ENCODE data around the gene HOXC9.

The HOXC9 gene

DNA sequence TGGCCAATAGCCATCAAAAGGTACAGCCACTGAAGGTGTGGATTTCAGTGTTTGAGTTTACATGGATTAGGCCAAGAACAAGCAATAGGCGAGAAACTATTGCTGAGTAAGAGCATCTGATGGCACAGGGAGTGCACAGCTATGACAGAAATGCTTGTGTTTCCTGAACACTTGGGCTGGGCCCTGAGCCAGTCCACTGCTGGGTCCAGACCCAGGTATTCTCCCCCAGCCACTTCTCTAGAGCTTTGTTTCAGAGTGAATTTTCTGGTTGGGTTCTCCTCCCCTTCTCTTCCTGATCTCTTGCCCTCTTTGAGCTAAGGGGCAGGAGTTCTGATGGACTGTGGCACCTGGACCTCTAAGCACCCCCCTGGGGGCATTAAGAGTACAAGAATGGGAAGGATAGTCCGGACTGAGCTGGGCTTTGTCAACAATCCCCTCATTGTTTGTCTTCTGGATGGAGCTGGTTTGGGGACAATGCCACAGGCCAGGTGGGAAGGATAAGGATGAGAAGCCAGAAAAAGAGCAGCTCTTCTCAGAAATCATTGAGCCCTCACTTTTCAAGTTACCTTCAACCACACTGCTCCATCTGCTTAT lies 41.2 kb downstream of the HOXC9 start:
- TF ChIP-seq REST (IDR thresholded peaks at IDR 0.05; ENCODE audit: insufficient read depth in 1 of 2, low read depth in 2 of 2, low read length in 2 of 2): no peak
- TF ChIP-seq POLR2AphosphoS5 (IDR thresholded peaks at IDR 0.05; ENCODE audit: low read depth, low read length): no peak
- no peak for TF ChIP-seq TAF1 (IDR thresholded peaks at IDR 0.05; ENCODE audit: borderline replicate concordance, insufficient read depth, low read length)

DNA sequence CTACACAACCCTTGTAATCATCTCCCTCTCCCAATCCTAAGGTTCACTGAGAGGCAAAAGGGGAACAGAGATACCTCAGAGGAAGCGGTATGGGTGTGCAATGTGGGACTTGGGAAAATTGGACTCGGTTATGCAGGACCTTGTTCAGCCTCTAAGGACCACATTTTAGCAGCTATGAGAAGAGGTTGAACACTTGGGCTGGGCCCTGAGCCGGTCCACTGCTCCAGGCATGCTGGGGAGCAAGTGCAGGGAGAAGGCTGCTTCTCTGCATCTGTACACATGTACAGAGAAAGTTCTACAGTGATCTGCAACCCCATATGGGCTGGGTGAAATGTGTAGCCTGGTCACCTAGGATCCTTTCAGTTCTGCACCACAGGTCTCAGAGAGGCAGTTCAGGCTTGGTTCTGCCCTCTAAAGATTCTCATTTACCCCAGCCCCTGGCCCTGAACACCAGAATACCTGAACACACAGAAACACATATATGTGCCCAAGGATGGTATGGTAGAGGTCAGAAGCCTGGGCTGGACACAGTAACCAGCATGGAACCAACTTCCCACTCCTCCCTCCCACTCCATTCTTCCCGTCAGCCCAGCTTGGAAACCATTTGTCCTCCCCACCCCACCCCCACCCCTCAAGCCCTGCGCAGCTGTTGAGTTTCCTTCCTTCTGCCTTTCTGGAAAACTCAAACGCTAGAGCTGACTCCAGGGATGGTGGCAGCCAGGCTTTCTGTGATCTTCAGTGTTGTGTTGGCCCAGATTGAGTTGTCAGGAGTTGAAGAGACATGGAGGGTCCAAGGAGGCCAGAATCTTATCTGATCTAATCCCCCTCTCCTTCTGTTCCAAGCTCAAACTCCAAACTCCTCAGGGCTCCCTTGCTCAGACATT lies 43.3 kb downstream of the HOXC9 start:
- TF ChIP-seq TAF1 (IDR thresholded peaks at IDR 0.05; ENCODE audit: borderline replicate concordance, insufficient read depth, low read length) (no peak), REST (IDR thresholded peaks at IDR 0.05; ENCODE audit: insufficient read depth in 1 of 2, low read depth in 2 of 2, low read length in 2 of 2) (no peak), POLR2AphosphoS5 (IDR thresholded peaks at IDR 0.05; ENCODE audit: low read depth, low read length) (no peak), SIN3A (IDR thresholded peaks at IDR 0.05; ENCODE audit: borderline replicate concordance, insufficient read depth, low read length) (no peak), FOXP2 (optimal IDR thresholded peaks at IDR 0.05; ENCODE audit: borderline replicate concordance, extremely low read depth, extremely low read length, insufficient read depth) (no peak)

DNA sequence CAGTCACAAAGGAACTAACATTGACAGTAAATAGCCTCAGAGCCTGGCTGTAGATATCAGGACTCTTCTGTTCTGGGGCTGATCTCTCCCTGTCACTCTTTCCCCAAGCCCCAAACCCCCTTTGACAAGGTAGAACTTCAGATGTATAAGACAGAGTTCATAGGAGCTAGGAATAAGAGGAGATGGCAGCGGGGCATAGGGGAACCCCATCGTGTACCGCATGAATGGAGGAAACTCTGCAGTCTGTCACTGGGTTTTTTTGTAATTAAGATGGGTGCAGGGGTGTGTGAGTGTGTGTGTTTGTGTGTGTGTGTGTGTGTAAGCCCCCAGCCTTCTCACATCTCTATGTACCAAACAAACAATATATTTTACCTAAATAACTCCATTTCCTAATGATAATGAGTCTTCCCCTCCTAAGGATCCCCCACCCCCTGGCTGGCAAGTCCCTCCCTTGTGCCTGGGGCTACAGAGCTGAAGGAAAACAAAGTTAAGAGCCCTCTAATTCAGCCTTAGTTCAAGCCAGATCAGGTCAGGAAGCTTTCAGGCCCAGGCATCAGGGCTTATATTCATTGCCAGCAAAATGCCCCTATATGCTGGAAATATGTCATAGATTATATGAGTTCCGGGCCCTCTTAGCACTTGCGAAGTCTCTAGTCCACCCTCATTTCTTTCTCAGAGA lies 44.6 kb downstream of the HOXC9 start:
- TF ChIP-seq TAF1 (IDR thresholded peaks at IDR 0.05; ENCODE audit: borderline replicate concordance, insufficient read depth, low read length) (no peak), REST (IDR thresholded peaks at IDR 0.05; ENCODE audit: insufficient read depth in 1 of 2, low read depth in 2 of 2, low read length in 2 of 2) (no peak), FOXP2 (optimal IDR thresholded peaks at IDR 0.05; ENCODE audit: borderline replicate concordance, extremely low read depth, extremely low read length, insufficient read depth) (no peak), POLR2AphosphoS5 (IDR thresholded peaks at IDR 0.05; ENCODE audit: low read depth, low read length) (no peak), SIN3A (IDR thresholded peaks at IDR 0.05; ENCODE audit: borderline replicate concordance, insufficient read depth, low read length) (no peak)

DNA sequence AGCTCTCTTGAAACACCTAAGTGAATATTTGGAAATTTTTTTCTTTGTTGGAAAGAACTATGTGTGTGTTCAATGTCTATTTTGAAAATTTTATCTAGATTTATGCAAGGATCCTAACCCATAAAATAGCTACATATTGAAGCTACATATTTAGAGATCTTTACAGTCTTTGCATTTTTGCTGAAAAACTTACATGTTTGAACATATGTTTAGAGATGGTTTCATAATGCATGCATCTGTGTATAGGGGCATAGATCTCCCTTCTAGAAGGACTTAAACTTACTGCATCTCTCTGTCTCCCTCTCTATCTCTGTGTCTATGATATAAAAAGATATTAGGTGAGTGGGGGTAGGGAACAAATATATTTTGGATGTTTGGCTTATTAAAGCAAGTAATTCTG lies 45.4 kb downstream of the HOXC9 start:
- TF ChIP-seq POLR2AphosphoS5 (IDR thresholded peaks at IDR 0.05; ENCODE audit: low read depth, low read length): no peak
- TF ChIP-seq FOXP2 (optimal IDR thresholded peaks at IDR 0.05; ENCODE audit: borderline replicate concordance, extremely low read depth, extremely low read length, insufficient read depth): no peak
- TF ChIP-seq SIN3A (IDR thresholded peaks at IDR 0.05; ENCODE audit: borderline replicate concordance, insufficient read depth, low read length): no peak
- no peak for TF ChIP-seq TAF1 (IDR thresholded peaks at IDR 0.05; ENCODE audit: borderline replicate concordance, insufficient read depth, low read length)
- TF ChIP-seq REST (IDR thresholded peaks at IDR 0.05; ENCODE audit: insufficient read depth in 1 of 2, low read depth in 2 of 2, low read length in 2 of 2): no peak

All from PFSK-1 (cell line).